ENCODE measurements around the gene TEX50.
"Not testable (repeated sequence)": the region's sequence is repeated elsewhere in the genome, so short reads cannot be mapped to it uniquely, and the experiment has no call there.

The TEX50 gene

DNA sequence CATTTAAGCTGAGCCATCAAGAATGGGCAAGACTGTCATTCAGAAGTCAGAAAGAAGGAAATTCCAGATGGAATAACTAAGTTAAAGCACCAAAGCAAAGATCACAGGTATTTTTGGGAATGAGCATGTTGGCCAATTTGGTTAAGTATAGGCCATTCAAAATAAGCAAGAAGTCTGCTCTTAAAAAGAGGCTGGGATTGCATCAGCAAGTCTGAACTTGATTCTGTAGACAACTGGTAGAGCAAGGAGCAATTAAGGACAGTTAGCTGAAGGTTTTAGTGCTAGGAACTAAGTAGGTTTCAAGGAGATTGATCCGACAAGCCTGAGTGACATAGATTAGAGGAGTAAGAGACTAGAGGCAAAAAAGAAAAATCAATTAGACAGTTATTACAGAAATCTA is 26.1 kb downstream of the TEX50 start:
- no peak for FAIRE-seq
- DNase-seq (ENCODE audit: insufficient read length, low spot score), result no peak

DNA sequence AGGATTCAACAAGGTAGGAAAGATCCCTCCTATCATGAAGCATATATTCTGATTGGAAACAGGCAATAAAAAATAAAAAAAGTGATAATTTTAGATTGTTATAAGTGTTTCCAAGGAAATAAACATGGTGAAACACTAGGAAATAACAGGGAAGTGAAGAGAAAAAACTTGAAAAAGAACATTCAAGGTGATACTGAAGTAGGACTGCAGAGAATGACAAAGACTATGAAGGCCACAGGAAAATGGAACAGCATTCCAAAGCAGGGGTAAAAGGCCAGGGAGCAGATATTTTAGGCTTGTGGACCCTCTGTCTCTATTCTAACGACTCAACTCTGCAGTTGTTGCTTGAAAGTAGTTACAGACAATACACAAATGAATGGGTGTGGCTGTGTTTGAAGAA is 26.6 kb downstream of the TEX50 start:
- no peak for DNase-seq (ENCODE audit: insufficient read length, low spot score)
- no peak for FAIRE-seq

DNA sequence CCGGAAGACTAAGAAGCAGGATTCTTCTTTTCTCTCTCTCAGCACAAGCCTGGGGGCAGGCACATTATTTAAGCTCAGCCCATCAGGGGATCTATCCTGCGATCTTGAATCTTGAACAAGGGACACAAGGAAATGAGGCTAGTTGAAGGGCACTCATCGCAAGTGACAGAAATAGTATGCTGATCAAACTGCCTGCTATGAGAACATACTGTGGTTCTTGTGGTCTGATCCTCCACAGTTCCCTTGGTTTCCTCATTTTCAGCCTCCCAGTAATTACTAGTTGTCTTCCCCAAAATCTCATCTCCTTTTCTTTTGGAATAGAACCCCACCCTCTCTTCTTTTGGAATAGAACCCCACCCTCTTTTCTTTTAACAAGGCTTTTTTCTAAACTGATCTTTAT is 28.0 kb downstream of the TEX50 start:
- DNase-seq (ENCODE audit: insufficient read length, low spot score), result no peak
- FAIRE-seq, result no peak

DNA sequence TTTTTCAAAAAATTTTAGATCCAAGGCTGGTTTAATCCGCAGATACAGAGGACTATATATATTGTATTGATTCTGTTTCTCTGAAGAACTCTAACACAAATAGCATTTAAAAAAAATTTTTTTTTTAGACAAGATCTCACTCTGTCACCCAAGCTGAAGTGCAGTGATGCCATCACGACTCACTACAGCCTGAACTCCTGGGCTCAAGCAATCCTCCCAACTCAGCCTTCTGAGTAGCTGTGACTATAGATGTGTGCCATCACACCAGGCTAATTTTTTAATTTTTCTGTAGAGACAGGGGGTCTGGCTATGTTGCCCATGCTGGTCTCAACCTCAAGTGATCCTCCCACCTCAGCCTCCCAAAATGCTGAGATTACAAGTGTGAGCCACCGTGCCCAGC is 31.5 kb downstream of the TEX50 start:
- DNase-seq (ENCODE audit: insufficient read length, low spot score) (no peak), FAIRE-seq (no peak)

DNA sequence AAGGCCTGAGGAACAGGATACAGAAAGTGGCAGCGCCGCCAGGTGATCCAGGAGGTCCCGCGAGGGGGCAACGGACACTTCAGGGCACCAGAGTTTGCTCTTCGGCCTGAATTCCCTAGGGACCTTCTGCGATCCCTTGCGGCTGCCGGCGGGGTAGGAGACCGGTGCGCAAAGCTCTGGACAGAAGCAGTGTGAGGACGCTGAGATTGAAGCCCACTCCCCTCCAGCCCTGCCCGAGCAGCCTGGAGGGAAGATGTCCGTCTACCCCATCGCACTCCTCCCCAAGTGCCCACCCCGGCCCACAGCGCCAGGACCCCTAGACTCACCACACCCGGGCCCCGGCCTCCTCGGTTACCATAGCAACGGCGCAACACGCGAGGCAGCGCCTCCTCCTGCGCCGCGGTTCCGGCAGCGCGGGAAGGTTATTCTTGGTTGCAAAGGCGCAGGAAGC is 34.4 kb downstream of the TEX50 start, which contains the start of gene ANKRD45:
Gene ANKRD45, minus strand, starts transcription at position 361 of the 451 bp plus-strand sequence. CDS start 10,433 bp downstream, outside the sequence.
- FAIRE-seq, result no peak
- DNase-seq (ENCODE audit: insufficient read length, low spot score), result peak; percentile 12

DNA sequence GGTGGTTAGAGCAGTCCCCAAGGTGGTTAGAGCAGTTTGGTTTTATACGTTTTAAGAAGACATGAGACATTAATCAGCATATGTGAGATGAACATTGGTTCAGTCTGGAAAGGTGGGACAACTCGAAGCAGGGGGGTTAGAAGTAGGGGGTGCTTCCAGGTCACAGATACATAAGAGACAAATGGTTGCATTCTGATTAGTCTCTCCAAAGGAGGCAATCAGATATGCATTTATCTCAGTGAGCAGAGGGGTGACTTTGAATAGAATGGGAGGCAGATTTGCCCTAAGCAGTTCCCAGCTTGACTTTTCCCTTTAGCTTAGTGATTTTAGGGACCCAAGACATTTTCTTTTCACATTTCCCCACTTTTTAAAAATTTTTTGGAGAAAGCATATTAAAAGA is 39.4 kb downstream of the TEX50 start:
- DNase-seq (ENCODE audit: insufficient read length, low spot score); FAIRE-seq: not testable (repeated sequence)

DNA sequence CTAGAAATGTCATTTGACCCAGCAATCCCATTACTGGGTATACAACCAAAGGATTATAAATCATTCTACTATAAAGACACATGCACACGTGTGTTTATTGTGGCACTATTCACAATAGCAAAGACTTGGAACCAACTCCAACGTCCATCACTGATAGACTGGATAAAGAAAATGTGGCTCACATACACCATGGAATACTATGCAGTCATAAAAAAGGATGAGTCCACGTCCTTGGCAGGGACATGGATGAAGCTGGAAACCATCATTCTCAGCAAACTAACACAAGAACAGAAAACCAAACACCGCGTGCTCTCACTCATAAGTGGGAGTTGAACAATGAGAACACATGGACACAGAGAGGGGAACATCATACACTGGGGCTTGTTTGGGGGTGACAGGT is 45.0 kb downstream of the TEX50 start:
- not testable (repeated sequence) for DNase-seq (ENCODE audit: insufficient read length, low spot score); FAIRE-seq

DNA sequence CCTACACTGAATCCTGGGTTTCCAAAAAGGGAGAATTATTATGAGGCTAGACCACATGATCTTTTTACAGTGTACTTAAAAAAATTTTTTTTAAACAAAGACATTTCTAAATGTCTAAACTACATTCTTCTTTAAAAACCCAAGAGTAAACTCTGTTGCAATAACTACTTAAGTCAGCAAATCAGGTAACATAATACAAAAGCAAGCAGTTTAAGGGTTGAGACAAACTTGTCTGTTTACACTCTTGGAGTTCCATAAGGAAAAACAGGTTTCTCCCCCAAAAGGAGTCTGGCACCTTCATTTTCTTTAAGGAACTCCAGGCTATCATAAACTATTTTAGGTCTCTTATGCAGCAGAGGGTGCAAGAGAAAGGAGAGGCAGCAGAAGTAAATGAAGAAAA is 47.0 kb downstream of the TEX50 start:
- FAIRE-seq, result no peak
- no peak for DNase-seq (ENCODE audit: insufficient read length, low spot score)

DNA sequence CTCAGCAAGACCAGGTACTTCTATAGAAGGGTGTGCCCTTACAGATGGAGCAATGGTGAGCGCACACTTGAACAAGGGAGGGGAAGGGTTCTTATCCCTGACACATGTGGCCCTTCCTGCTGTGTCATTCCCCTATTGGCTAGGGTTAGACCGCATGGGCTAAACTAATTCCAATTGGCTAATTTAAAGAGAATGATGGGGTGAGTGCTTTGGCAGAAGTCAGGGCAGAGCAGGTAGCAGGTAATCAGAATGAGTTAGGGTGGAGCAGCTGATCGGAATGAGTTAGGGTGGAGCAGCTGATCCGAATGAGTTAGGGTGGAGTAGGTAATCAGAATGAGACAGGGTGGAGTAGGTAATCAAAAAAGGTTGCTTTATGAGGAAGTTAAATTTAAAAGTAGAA is 48.7 kb downstream of the TEX50 start:
- FAIRE-seq; DNase-seq (ENCODE audit: insufficient read length, low spot score): not testable (repeated sequence)

DNA sequence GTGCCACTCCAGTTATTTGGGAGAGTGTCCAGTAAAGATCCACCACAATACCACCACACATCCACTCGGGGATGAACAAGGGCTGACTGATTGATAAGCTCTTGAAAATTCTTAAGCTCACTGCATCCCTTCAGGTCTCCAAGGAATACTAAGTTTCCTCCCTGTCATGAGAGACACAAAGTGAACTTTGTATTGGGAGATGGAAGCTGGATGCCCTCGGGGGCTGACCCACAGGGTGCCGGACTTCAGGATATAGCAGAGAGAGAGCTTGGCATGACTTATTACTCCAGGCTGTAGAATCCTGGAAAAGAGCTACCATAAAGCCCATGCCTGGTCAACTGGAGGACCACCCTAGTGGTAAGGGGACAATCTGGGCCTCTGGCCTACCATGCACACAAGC is 50.0 kb downstream of the TEX50 start:
- not testable (repeated sequence) for DNase-seq (ENCODE audit: insufficient read length, low spot score); FAIRE-seq
